Measurements from ENCODE around the gene MAPRE3. TPM values are rescaled to one million over a fixed set of nuclear protein-coding genes. Genes with fewer than 3 reads are reported as not detected.

Gene MAPRE3
- total and polyA plus RNA-seq, 2 donors (not counting 1 experiment from before 2014, with no cell fraction given): 7.9 to 13.9 TPM

- no peak for DNase-seq (ENCODE audit: low read depth in 2 of 2)
- Histone ChIP-seq H2AFZ (ENCODE audit: low read length) (no peak overlapping the region), H3K27ac (ENCODE audit: insufficient read depth, low read length) (no peak overlapping the region), H3K4me1 (ENCODE audit: control insufficient read depth, extremely low read depth, insufficient read depth, low read length) (no peaks in the 10 kb centered on the region), H4K20me1 (ENCODE audit: control insufficient read depth, extremely low read depth, insufficient read depth, low read length) (no peaks in the 10 kb centered on the region), H3K36me3 (ENCODE audit: control insufficient read depth, insufficient read depth, low read length) (no peaks in the 10 kb centered on the region), H3K9me3 (ENCODE audit: control insufficient read depth, insufficient read depth, low read depth, low read length) (no peaks in the 10 kb centered on the region), H3K9ac (ENCODE audit: insufficient read depth, low read length) (no peak overlapping the region), H3K4me2 (ENCODE audit: extremely low read depth, insufficient read depth, low read length) (no peak overlapping the region), H3K79me2 (ENCODE audit: control insufficient read depth, insufficient read depth, low read length) (no peaks in the 10 kb centered on the region), H3K4me3 (replicated peaks in 1 of 4; ENCODE audit: control extremely low read depth in 1 of 4, insufficient read depth in 1 of 4, low read depth in 3 of 4, low read length in 4 of 4) (no peak overlapping the region), H3K27me3 (ENCODE audit: control insufficient read depth, insufficient read depth, low read length) (no peaks in the 10 kb centered on the region)
- TF ChIP-seq EZH2 (IDR thresholded peaks at IDR 0.05; ENCODE audit: low read length, missing control alignments): no peak
- TF ChIP-seq CTCF (conservative IDR thresholded peaks at IDR 0.05 in 1 of 2, IDR thresholded peaks at IDR 0.05 in 1 of 2; ENCODE audit: low read depth in 1 of 2, low read length in 2 of 2): no peak
These were observed 30.6 kb downstream of the MAPRE3 start for GRCh38 chr2:27000995-27001394.

- H3K9me3 ChIP-seq (ENCODE audit: control insufficient read depth, insufficient read depth, low read depth, low read length): no peaks in the 10 kb centered on the region
- no peaks in the 10 kb centered on the region for H3K79me2 ChIP-seq (ENCODE audit: control insufficient read depth, insufficient read depth, low read length)
- H3K36me3 ChIP-seq (ENCODE audit: control insufficient read depth, insufficient read depth, low read length): no peaks in the 10 kb centered on the region
- no peaks in the 10 kb centered on the region for H3K4me1 ChIP-seq (ENCODE audit: control insufficient read depth, extremely low read depth, insufficient read depth, low read length)
- no peak overlapping the region for H3K27ac ChIP-seq (ENCODE audit: insufficient read depth, low read length)
- H3K4me2 ChIP-seq (ENCODE audit: extremely low read depth, insufficient read depth, low read length): no peak overlapping the region
- no peak for TF ChIP-seq EZH2 (IDR thresholded peaks at IDR 0.05; ENCODE audit: low read length, missing control alignments)
- H3K9ac ChIP-seq (ENCODE audit: insufficient read depth, low read length): no peak overlapping the region
- H3K4me3 ChIP-seq (replicated peaks in 1 of 4; ENCODE audit: control extremely low read depth in 1 of 4, insufficient read depth in 1 of 4, low read depth in 3 of 4, low read length in 4 of 4): no peak overlapping the region
- H4K20me1 ChIP-seq (ENCODE audit: control insufficient read depth, extremely low read depth, insufficient read depth, low read length): no peaks in the 10 kb centered on the region
- no peak overlapping the region for H2AFZ ChIP-seq (ENCODE audit: low read length)
- no peaks in the 10 kb centered on the region for H3K27me3 ChIP-seq (ENCODE audit: control insufficient read depth, insufficient read depth, low read length)
- no peak for DNase-seq (ENCODE audit: low read depth in 2 of 2)
These were observed 31.5 kb downstream of the MAPRE3 start for GRCh38 chr2:27001950-27002349.

GRCh38 chr2:27003007-27003406 is 32.6 kb downstream of the MAPRE3 start:
- Histone ChIP-seq H4K20me1 (ENCODE audit: control insufficient read depth, extremely low read depth, insufficient read depth, low read length) (no peaks in the 10 kb centered on the region), H3K27ac (ENCODE audit: insufficient read depth, low read length) (no peak overlapping the region), H3K9ac (ENCODE audit: insufficient read depth, low read length) (no peak overlapping the region), H2AFZ (ENCODE audit: low read length) (no peak overlapping the region), H3K4me3 (replicated peaks in 1 of 4; ENCODE audit: control extremely low read depth in 1 of 4, insufficient read depth in 1 of 4, low read depth in 3 of 4, low read length in 4 of 4) (no peak overlapping the region), H3K79me2 (ENCODE audit: control insufficient read depth, insufficient read depth, low read length) (no peaks in the 10 kb centered on the region), H3K4me1 (ENCODE audit: control insufficient read depth, extremely low read depth, insufficient read depth, low read length) (no peaks in the 10 kb centered on the region), H3K36me3 (ENCODE audit: control insufficient read depth, insufficient read depth, low read length) (no peaks in the 10 kb centered on the region), H3K4me2 (ENCODE audit: extremely low read depth, insufficient read depth, low read length) (no peak overlapping the region), H3K27me3 (ENCODE audit: control insufficient read depth, insufficient read depth, low read length) (no peaks in the 10 kb centered on the region), H3K9me3 (ENCODE audit: control insufficient read depth, insufficient read depth, low read depth, low read length) (no peaks in the 10 kb centered on the region)
- DNase-seq (ENCODE audit: low read depth in 2 of 2): peak in 1 of 2 donors; percentile 51
- TF ChIP-seq CTCF (conservative IDR thresholded peaks at IDR 0.05 in 1 of 2, IDR thresholded peaks at IDR 0.05 in 1 of 2; ENCODE audit: low read depth in 1 of 2, low read length in 2 of 2): no peak
- no peak for TF ChIP-seq EZH2 (IDR thresholded peaks at IDR 0.05; ENCODE audit: low read length, missing control alignments)

Measured in fibroblast of lung (primary cell).